Muscle of leg (tissue), 11 donors: ENCODE data around the gene CAB39L. TPM values are rescaled to one million over a fixed set of nuclear protein-coding genes. Genes with fewer than 3 reads are reported as not detected.

ENCODE experiments used
- DNase-seq: peaks from one replicate; pipeline ENCODE4 v3.0.0; 2013
- H3K27ac ChIP-seq: one replicate; pipeline ENCODE4 v1.5.1; 2013; ENCODE audit warnings: mild to moderate bottlenecking, low read length, control low read depth
- H3K27me3 ChIP-seq: one replicate; pipeline ENCODE4 v1.6.1; 2013; ENCODE audit warnings: low read length; ENCODE audit not compliant: control insufficient read depth, insufficient read depth
- H3K36me3 ChIP-seq: one replicate; pipeline ENCODE4 v1.6.1; 2013; ENCODE audit warnings: low read length; ENCODE audit not compliant: control insufficient read depth, insufficient read depth
- H3K4me1 ChIP-seq: one replicate; pipeline ENCODE4 v1.6.1; 2013; ENCODE audit warnings: low read length; ENCODE audit not compliant: control insufficient read depth, insufficient read depth
- H3K4me3 ChIP-seq: one replicate; pipeline ENCODE4 v1.5.1; 2013; ENCODE audit warnings: low read length, control low read depth
- H3K9me3 ChIP-seq: replicated peaks from 2 replicates; pipeline ENCODE4 v1.6.1; 2013; ENCODE audit warnings: low read depth, low read length; ENCODE audit not compliant: control insufficient read depth
- WGBS: methylation state at CpG from one replicate; pipeline ENCODE4 v1.1.5; 2013; ENCODE audit warnings: missing lambda C conversion rate; ENCODE audit not compliant: insufficient coverage; 5-methylcytosine and 5-hydroxymethylcytosine counted together
- polyA plus RNA-seq, 8 donors: library from polyadenylated mRNA; unstranded; fragments of 120-200 nt; gene quantifications; one replicate each; pipeline versions ENCODE4 v1.2.1 to v1.2.3, GENCODE V29; 2013; ENCODE audit warnings: inconsistent platforms in 1 of 8, low replicate concordance in 1 of 8; ENCODE audit not compliant: insufficient read length in 8 of 8, insufficient read depth in 1 of 8
- total RNA-seq: library from RNA; stranded (reverse); fragments of 120-200 nt; gene quantifications from one replicate; pipeline ENCODE4 v1.2.4, GENCODE V29; 2013

Gene CAB39L
- total and polyA plus RNA-seq, 9 donors, result 3.5 to 6.1 (median 4.5) TPM

DNA sequence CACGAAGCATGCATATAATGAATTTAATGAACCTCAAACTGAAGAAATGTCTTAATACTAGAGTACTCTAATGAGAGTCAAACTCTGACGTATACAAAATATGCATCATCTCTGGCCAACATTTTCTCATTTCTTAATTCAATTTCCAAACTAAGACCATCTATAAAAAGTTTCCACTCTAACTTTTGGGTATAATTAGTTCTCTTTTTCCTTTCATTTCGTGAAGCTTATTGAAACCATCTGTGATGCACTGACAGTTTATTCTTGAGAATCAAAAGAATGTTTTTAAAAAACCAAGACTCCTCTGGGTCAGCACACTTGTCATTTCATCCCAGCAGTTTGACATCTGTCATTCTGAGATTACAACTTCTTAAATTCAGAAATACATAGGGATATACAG is 90.0 kb downstream of the CAB39L start:
- H3K9me3 ChIP-seq, result peaks cover 4% of the 10 kb centered on the region
- no peaks in the 10 kb centered on the region for H3K4me1 ChIP-seq
- H3K36me3 ChIP-seq, result no peaks in the 10 kb centered on the region
- no CpG with 5 or more reads among the region's 3 CpGs for WGBS
- no peak overlapping the region for H3K27ac ChIP-seq
- no peak overlapping the region for H3K4me3 ChIP-seq
- no peaks in the 10 kb centered on the region for H3K27me3 ChIP-seq
- peak; percentile 21 for DNase-seq

DNA sequence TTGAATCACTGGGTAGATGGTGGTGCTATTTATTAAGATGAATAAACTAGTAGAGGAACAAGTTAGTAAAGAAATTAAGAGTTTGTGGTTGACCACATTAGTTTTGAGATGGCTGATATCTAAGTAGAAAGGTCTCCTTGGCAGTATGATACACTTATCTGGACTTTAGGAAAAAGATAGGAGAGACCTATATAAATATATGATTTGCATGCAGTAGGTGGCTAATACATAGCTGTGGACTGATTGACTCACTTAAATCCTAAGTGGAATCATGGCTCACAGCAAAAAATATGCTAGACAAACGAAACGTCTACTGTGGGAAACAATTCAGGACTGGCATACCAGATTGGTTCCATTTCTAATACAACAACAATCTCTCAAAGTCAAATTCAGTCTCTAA is 92.0 kb downstream of the CAB39L start:
- no peak overlapping the region for H3K27ac ChIP-seq

DNA sequence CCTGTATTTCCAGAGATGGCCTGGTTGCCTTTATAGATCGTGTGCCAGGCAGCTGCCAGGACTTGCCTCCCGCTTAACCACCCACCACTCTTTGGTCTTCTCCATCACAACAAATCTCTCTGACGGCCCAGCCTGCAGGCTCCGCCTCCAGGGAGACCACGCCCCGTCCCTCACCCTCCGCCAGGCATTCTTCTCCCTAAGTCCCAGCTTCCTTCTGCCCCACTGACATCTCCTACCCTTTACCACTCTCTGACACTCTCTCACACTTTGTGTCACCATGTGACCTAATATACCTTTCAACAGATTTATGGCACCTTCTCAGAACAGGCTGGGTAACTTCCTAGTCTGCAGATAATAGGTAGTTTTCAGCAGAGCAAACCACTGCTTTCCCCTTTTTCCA is 95.1 kb downstream of the CAB39L start:
- no peaks in the 10 kb centered on the region for H3K4me1 ChIP-seq
- 51% methylated on average over 7 of the region's 7 CpGs for WGBS
- H3K9me3 ChIP-seq, result no peaks in the 10 kb centered on the region
- H3K4me3 ChIP-seq, result no peak overlapping the region
- DNase-seq, result no peak
- no peaks in the 10 kb centered on the region for H3K27me3 ChIP-seq
- H3K36me3 ChIP-seq, result no peaks in the 10 kb centered on the region
- no peak overlapping the region for H3K27ac ChIP-seq

More for the DNA sequence above, 92.0 kb downstream of the CAB39L start:
- H3K36me3 ChIP-seq, result no peaks in the 10 kb centered on the region
- no CpG with 5 or more reads among the region's 2 CpGs for WGBS
- no peaks in the 10 kb centered on the region for H3K4me1 ChIP-seq
- DNase-seq, result no peak
- H3K27me3 ChIP-seq, result no peaks in the 10 kb centered on the region
- peaks cover 4% of the 10 kb centered on the region for H3K9me3 ChIP-seq
- H3K4me3 ChIP-seq, result no peak overlapping the region

DNA sequence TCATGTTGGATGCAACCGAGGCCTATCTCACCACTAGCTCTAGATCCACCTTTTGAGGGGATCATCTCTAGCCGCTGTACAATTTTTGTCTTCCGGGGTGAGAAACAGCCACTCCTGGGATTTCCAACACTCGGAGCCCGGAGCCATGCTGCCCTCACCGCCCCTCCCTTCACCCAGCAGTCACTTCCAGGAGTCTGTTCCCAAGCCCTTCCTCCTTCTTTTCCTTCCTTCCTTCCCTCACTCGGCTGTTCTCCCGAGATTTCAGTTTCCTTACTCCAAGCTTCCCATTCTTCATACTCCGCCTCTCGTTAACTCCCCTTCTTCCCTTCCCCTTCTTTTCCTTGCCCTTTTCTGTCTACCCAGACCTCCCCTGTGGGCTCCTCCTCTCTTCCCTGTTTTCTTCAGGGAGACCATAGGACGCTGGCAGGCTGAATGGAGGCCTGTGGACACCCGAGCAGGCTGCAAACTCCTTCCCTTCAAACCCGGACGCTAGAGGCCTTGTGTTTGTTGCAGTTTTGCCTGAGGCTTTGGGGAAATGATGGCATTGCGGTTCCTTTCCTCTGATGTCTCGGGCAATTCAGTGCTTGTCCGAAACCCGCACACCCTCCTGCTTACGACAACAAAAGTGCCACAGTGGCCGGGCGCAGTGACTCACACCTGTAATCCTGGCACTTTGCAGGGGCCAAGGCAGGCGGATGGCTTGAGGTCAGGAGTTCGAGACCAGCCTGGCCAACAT is 96.0 kb downstream of the CAB39L start:
- Histone ChIP-seq H3K27me3 (no peaks in the 10 kb centered on the region), H3K4me1 (no peaks in the 10 kb centered on the region), H3K36me3 (no peaks in the 10 kb centered on the region), H3K4me3 (no peak overlapping the region), H3K9me3 (no peaks in the 10 kb centered on the region), H3K27ac (no peak overlapping the region)
- no peak for DNase-seq
- 90% methylated on average over 16 of the region's 23 CpGs for WGBS

- Histone ChIP-seq H3K4me3 (no peak overlapping the region), H3K9me3 (no peaks in the 10 kb centered on the region), H3K27me3 (no peaks in the 10 kb centered on the region), H3K36me3 (no peaks in the 10 kb centered on the region), H3K27ac (no peak overlapping the region), H3K4me1 (no peaks in the 10 kb centered on the region)
- no peak for DNase-seq
- WGBS, result 35% methylated on average over 3 of the region's 5 CpGs
These were observed 97.4 kb downstream of the CAB39L start for GRCh38 chr13:49346460-49346859.

- WGBS, result 0% methylated on average over 1 of the region's 2 CpGs
These were observed 100.1 kb downstream of the CAB39L start for GRCh38 chr13:49343731-49344130.

GRCh38 chr13:49343255-49343654 is 100.6 kb downstream of the CAB39L start:
- no CpG with 5 or more reads among the region's 3 CpGs for WGBS
- H3K36me3 ChIP-seq, result no peaks in the 10 kb centered on the region

More at GRCh38 chr13:49343731-49344130, 100.1 kb downstream of the CAB39L start:
- Histone ChIP-seq H3K4me1 (no peaks in the 10 kb centered on the region), H3K36me3 (no peaks in the 10 kb centered on the region), H3K27ac (no peak overlapping the region), H3K9me3 (no peaks in the 10 kb centered on the region), H3K27me3 (no peaks in the 10 kb centered on the region), H3K4me3 (no peak overlapping the region)
- no peak for DNase-seq

GRCh38 chr13:49342454-49342853 is 101.4 kb downstream of the CAB39L start:
- WGBS, result no CpG with 5 or more reads among the region's 2 CpGs

More at GRCh38 chr13:49343255-49343654, 100.6 kb downstream of the CAB39L start:
- Histone ChIP-seq H3K4me1 (no peaks in the 10 kb centered on the region), H3K27ac (no peak overlapping the region), H3K4me3 (no peak overlapping the region), H3K27me3 (no peaks in the 10 kb centered on the region), H3K9me3 (no peaks in the 10 kb centered on the region)
- no peak for DNase-seq

GRCh38 chr13:49341941-49342340 is 101.9 kb downstream of the CAB39L start:
- no peak overlapping the region for H3K27ac ChIP-seq
- no peak overlapping the region for H3K4me3 ChIP-seq
- H3K4me1 ChIP-seq, result no peaks in the 10 kb centered on the region
- no peaks in the 10 kb centered on the region for H3K9me3 ChIP-seq
- no peak for DNase-seq
- H3K27me3 ChIP-seq, result no peaks in the 10 kb centered on the region
- H3K36me3 ChIP-seq, result no peaks in the 10 kb centered on the region

More at GRCh38 chr13:49342454-49342853, 101.4 kb downstream of the CAB39L start:
- Histone ChIP-seq H3K36me3 (no peaks in the 10 kb centered on the region), H3K27me3 (no peaks in the 10 kb centered on the region), H3K4me3 (no peak overlapping the region), H3K9me3 (no peaks in the 10 kb centered on the region), H3K27ac (no peak overlapping the region), H3K4me1 (no peaks in the 10 kb centered on the region)
- no peak for DNase-seq

- no peak overlapping the region for H3K27ac ChIP-seq
- H3K4me1 ChIP-seq, result no peaks in the 10 kb centered on the region
- WGBS, result no CpG with 5 or more reads among the region's 3 CpGs
- H3K4me3 ChIP-seq, result no peak overlapping the region
- H3K27me3 ChIP-seq, result no peaks in the 10 kb centered on the region
- H3K9me3 ChIP-seq, result no peaks in the 10 kb centered on the region
- H3K36me3 ChIP-seq, result no peaks in the 10 kb centered on the region
- no peak for DNase-seq
These were observed 102.3 kb downstream of the CAB39L start for GRCh38 chr13:49341517-49341916.

GRCh38 chr13:49340161-49340560 is 103.7 kb downstream of the CAB39L start:
- no peak for DNase-seq
- H3K36me3 ChIP-seq, result no peaks in the 10 kb centered on the region
- H3K4me1 ChIP-seq, result no peaks in the 10 kb centered on the region
- no peaks in the 10 kb centered on the region for H3K27me3 ChIP-seq
- H3K27ac ChIP-seq, result no peak overlapping the region
- H3K9me3 ChIP-seq, result no peaks in the 10 kb centered on the region
- WGBS, result 89% methylated on average over 8 of the region's 10 CpGs
- H3K4me3 ChIP-seq, result no peak overlapping the region
